ENCODE results near the gene LENG1.

The LENG1 gene

GRCh38 chr19:54206030-54206830 lies 46.7 kb upstream of the LENG1 start:
- ChIA-PET CTCF (no interaction called here), POLR2A (interaction anchor here (0.6 to 1.6 kb wide), 2 partner anchors 15 to 55 kb away, joined by 3 read pairs; partner anchors contain the start of gene TSEN34)
- no peak for DNase-seq (ENCODE audit: low read depth, low spot score)
- no peak for TF ChIP-seq CTCF (IDR thresholded peaks at IDR 0.05; ENCODE audit: insufficient read depth, low read length, missing control alignments)
- H3K4me3 ChIP-seq (ENCODE audit: low read depth, low read length): no peak overlapping the region

GRCh38 chr19:54204767-54205468 lies 45.4 kb upstream of the LENG1 start:
- H3K4me3 ChIP-seq (ENCODE audit: low read depth, low read length): no peak overlapping the region
- no peak for DNase-seq (ENCODE audit: low read depth, low spot score)
- ChIA-PET CTCF (interaction anchor here (0.8 to 1.4 kb wide), 3 partner anchors 15 to 45 kb away, joined by 3 to 4 read pairs (median 4); partner anchors contain the start of gene MBOAT7), POLR2A (interaction anchor here (1.6 kb wide), 1 partner anchor 13 kb away, joined by 3 read pairs; the partner anchor contains the start of gene TSEN34)
- TF ChIP-seq CTCF (IDR thresholded peaks at IDR 0.05; ENCODE audit: insufficient read depth, low read length, missing control alignments): no peak

- ChIA-PET POLR2A (interaction anchor here (5.5 kb wide), 1 partner anchor 13 kb away, joined by 108 read pairs; the partner anchor contains the start of genes MBOAT7 and TSEN34), CTCF (no interaction called here)
These were observed 43.7 kb upstream of the LENG1 start for GRCh38 chr19:54203151-54203611.

GRCh38 chr19:54201980-54202379 lies 42.5 kb upstream of the LENG1 start:
- POLR2A ChIA-PET: interaction anchor here (2.3 to 5.5 kb wide), 2 partner anchors 9 to 11 kb away, joined by 23 to 108 read pairs; partner anchors contain the start of genes MBOAT7 and TSEN34
- no peak for DNase-seq (ENCODE audit: low read depth, low spot score)
- no peak for TF ChIP-seq CTCF (IDR thresholded peaks at IDR 0.05; ENCODE audit: insufficient read depth, low read length, missing control alignments)
- H3K4me3 ChIP-seq (ENCODE audit: low read depth, low read length): peak overlapping the region; percentile 91
- CTCF ChIA-PET: interaction anchor here (0.6 to 1.0 kb wide), 3 partner anchors 8 to 64 kb away, joined by 3 read pairs; no protein-coding TSS in a partner anchor

More at GRCh38 chr19:54203151-54203611, 43.7 kb upstream of the LENG1 start:
- H3K4me3 ChIP-seq (ENCODE audit: low read depth, low read length): no peak overlapping the region; the same call in 1 of the 2 replicates
- DNase-seq (ENCODE audit: low read depth, low spot score): no peak
- no peak for TF ChIP-seq CTCF (IDR thresholded peaks at IDR 0.05; ENCODE audit: insufficient read depth, low read length, missing control alignments)

- ChIA-PET CTCF (interaction anchor here (1.0 to 3.1 kb wide), 3 partner anchors 9 to 33 kb away, joined by 3 to 12 read pairs (median 3); partner anchors contain the start of gene TSEN34), POLR2A (interaction anchor here (0.7 to 5.5 kb wide), 5 partner anchors 9 to 152 kb away, joined by 3 to 108 read pairs (median 4); partner anchors contain the start of genes MBOAT7 and TSEN34)
- no peak for TF ChIP-seq CTCF (IDR thresholded peaks at IDR 0.05; ENCODE audit: insufficient read depth, low read length, missing control alignments)
- DNase-seq (ENCODE audit: low read depth, low spot score): no peak
- peak overlapping the region; percentile 91 for H3K4me3 ChIP-seq (ENCODE audit: low read depth, low read length)
These were observed 41.7 kb upstream of the LENG1 start for GRCh38 chr19:54201172-54201701.

Data from AG04449 (cell line).